Astrocyte (in vitro differentiated cells and primary cell): ENCODE results near the gene MRTFB. TPM values are rescaled to one million over a fixed set of nuclear protein-coding genes. Genes with fewer than 3 reads are reported as not detected.
"Not testable (repeated sequence)": the region's sequence is repeated elsewhere in the genome, so short reads cannot be mapped to it uniquely, and the experiment has no call there.

Experiments used
- DNase-seq: peaks from one replicate; pipeline ENCODE4 v3.0.0-alpha.2; 2010; ENCODE audit warnings: low read depth
- FAIRE-seq: peaks from 2 replicates; lab custom pipeline; 2011; peaks lifted over from hg19 to GRCh38; lab: Jason Lieb, UNC
- H2AFZ ChIP-seq: 2 replicates; pipeline ENCODE4 v1.6.0; 2012; ENCODE audit warnings: low read depth, low read length, inconsistent platforms
- H3K27ac ChIP-seq: 2 replicates; pipeline ENCODE4 v1.5.1; 2011; ENCODE audit warnings: low read depth, low read length, inconsistent platforms
- H3K27me3 ChIP-seq: 2 replicates; pipeline ENCODE4 v1.6.0; 2011; ENCODE audit warnings: low read length, inconsistent platforms; ENCODE audit not compliant: insufficient read depth
- H3K36me3 ChIP-seq: 2 replicates; pipeline ENCODE4 v1.5.1; 2011; ENCODE audit warnings: low read length, inconsistent platforms; ENCODE audit not compliant: insufficient read depth
- H3K4me1 ChIP-seq: 2 replicates; pipeline ENCODE4 v1.5.1; 2011; ENCODE audit warnings: low read length, inconsistent platforms; ENCODE audit not compliant: insufficient read depth
- H3K4me2 ChIP-seq: 2 replicates; pipeline ENCODE4 v1.6.0; 2012; ENCODE audit warnings: low read length, inconsistent platforms
- H3K4me3 ChIP-seq: 2 replicates; pipeline ENCODE4 v1.5.1; 2011; ENCODE audit warnings: low read depth, mild to moderate bottlenecking, low read length, inconsistent platforms; ENCODE audit not compliant: insufficient read depth
- H3K79me2 ChIP-seq: 2 replicates; pipeline ENCODE4 v1.6.0; 2012; ENCODE audit warnings: mild to moderate bottlenecking, low read length, inconsistent platforms; ENCODE audit not compliant: insufficient read depth
- H3K9ac ChIP-seq: 2 replicates; pipeline ENCODE4 v1.6.0; 2012; ENCODE audit warnings: mild to moderate bottlenecking, low read length, inconsistent platforms
- H3K9me3 ChIP-seq: 2 replicates; pipeline ENCODE4 v1.5.1; 2012; ENCODE audit warnings: low read depth, mild to moderate bottlenecking, low read length, inconsistent platforms; ENCODE audit not compliant: insufficient read depth
- H4K20me1 ChIP-seq: 2 replicates; pipeline ENCODE4 v1.6.0; 2012; ENCODE audit warnings: low read length, inconsistent platforms; ENCODE audit not compliant: insufficient read depth
- H3K27ac Mint-ChIP-seq: one replicate; pipeline ENCODE4 v1.8.0; 2021; ENCODE audit warnings: mild to moderate bottlenecking, mixed read lengths; ENCODE audit not compliant: unreplicated experiment
- H3K27me3 Mint-ChIP-seq: one replicate; pipeline ENCODE4 v1.8.0; 2021; ENCODE audit warnings: low read depth, mixed read lengths; ENCODE audit not compliant: unreplicated experiment
- H3K36me3 Mint-ChIP-seq: one replicate; pipeline ENCODE4 v1.8.0; 2021; ENCODE audit warnings: low read depth, mixed read lengths; ENCODE audit not compliant: unreplicated experiment
- H3K4me1 Mint-ChIP-seq: one replicate; pipeline ENCODE4 v1.8.0; 2021; ENCODE audit warnings: low read depth, mixed read lengths; ENCODE audit not compliant: unreplicated experiment
- H3K4me3 Mint-ChIP-seq: one replicate; pipeline ENCODE4 v1.8.0; 2021; ENCODE audit warnings: mild to moderate bottlenecking, moderate library complexity, mixed read lengths; ENCODE audit not compliant: unreplicated experiment
- H3K9me3 Mint-ChIP-seq: one replicate; pipeline ENCODE4 v1.8.0; 2021; ENCODE audit warnings: mild to moderate bottlenecking, mixed read lengths; ENCODE audit not compliant: unreplicated experiment
- CTCF ChIP-seq: IDR thresholded peaks from 2 replicates; pipeline ENCODE4 v1.5.1; 2011; ENCODE audit warnings: low read depth, mild to moderate bottlenecking, inconsistent platforms, low read length, moderate library complexity; ENCODE audit not compliant: insufficient read depth
- EZH2 ChIP-seq: IDR thresholded peaks from 2 replicates; pipeline ENCODE4 v1.6.1; 2012; ENCODE audit warnings: mild to moderate bottlenecking, low read length, inconsistent platforms; ENCODE audit not compliant: insufficient read depth
- total RNA-seq: library from RNA; stranded (reverse); gene quantifications from 2 replicates; pipeline ENCODE4 v1.2.1, GENCODE V29; 2021

MRTFB gene
- total RNA-seq, 1 donor from 2014 or later = 32.5 TPM

GRCh38 chr16:14043278-14043677, 27.8 kb upstream of the MRTFB start:
- FAIRE-seq = no peak
- no peak overlapping the region for H3K4me3 Mint-ChIP-seq
- H2AFZ ChIP-seq = no peak overlapping the region

GRCh38 chr16:14043793-14044192, 27.3 kb upstream of the MRTFB start:
- Histone ChIP-seq H3K4me1 (no peaks in the 10 kb centered on the region), H2AFZ (no peak overlapping the region), H3K27ac (no peak overlapping the region), H3K36me3 (no peaks in the 10 kb centered on the region), H4K20me1 (no peaks in the 10 kb centered on the region), H3K9me3 (no peaks in the 10 kb centered on the region), H3K79me2 (no peaks in the 10 kb centered on the region), H3K4me2 (no peak overlapping the region), H3K9ac (no peak overlapping the region), H3K4me3 (no peak overlapping the region), H3K27me3 (no peaks in the 10 kb centered on the region)
- no peak overlapping the region for H3K4me3 Mint-ChIP-seq
- no peaks in the 10 kb centered on the region for H3K4me1 Mint-ChIP-seq
- FAIRE-seq (no peak), DNase-seq (no peak)
- peaks cover 2% of the 10 kb centered on the region for H3K27me3 Mint-ChIP-seq
- TF ChIP-seq EZH2 = no peak
- TF ChIP-seq CTCF = no peak
- peaks cover 1% of the 10 kb centered on the region for H3K9me3 Mint-ChIP-seq
- no peak overlapping the region for H3K27ac Mint-ChIP-seq
- H3K36me3 Mint-ChIP-seq = no peaks in the 10 kb centered on the region

More at GRCh38 chr16:14043278-14043677, 27.8 kb upstream of the MRTFB start:
- Histone ChIP-seq H3K27ac (no peak overlapping the region), H3K4me3 (no peak overlapping the region), H3K4me1 (no peaks in the 10 kb centered on the region), H3K9me3 (no peaks in the 10 kb centered on the region), H3K36me3 (no peaks in the 10 kb centered on the region), H3K9ac (no peak overlapping the region), H3K79me2 (no peaks in the 10 kb centered on the region), H3K27me3 (no peaks in the 10 kb centered on the region), H3K4me2 (no peak overlapping the region), H4K20me1 (no peaks in the 10 kb centered on the region)
- Mint-ChIP-seq H3K27me3 (peaks cover 2% of the 10 kb centered on the region), H3K4me1 (no peaks in the 10 kb centered on the region), H3K27ac (no peak overlapping the region), H3K9me3 (peaks cover 1% of the 10 kb centered on the region), H3K36me3 (peaks cover 1% of the 10 kb centered on the region)
- no peak for DNase-seq
- no peak for TF ChIP-seq CTCF
- no peak for TF ChIP-seq EZH2

GRCh38 chr16:14047121-14047859, 23.8 kb upstream of the MRTFB start:
- H3K9me3 ChIP-seq, H3K4me1 ChIP-seq, H3K9ac ChIP-seq, H3K27me3 Mint-ChIP-seq, H3K79me2 ChIP-seq, H3K27ac ChIP-seq, H3K27me3 ChIP-seq, H4K20me1 ChIP-seq, H3K4me2 ChIP-seq, H2AFZ ChIP-seq, DNase-seq, H3K4me3 ChIP-seq, H3K4me3 Mint-ChIP-seq, H3K9me3 Mint-ChIP-seq, FAIRE-seq, H3K36me3 ChIP-seq, H3K36me3 Mint-ChIP-seq, H3K27ac Mint-ChIP-seq, H3K4me1 Mint-ChIP-seq: not testable (repeated sequence)
